GM18858 (cell line): ENCODE data around the gene AKT2.

Experiments
- ATAC-seq: cut with Tn5 transposase; IDR thresholded peaks from one replicate; pipeline ENCODE4 v1.9.1; 2021; ENCODE audit not compliant: unreplicated experiment

AKT2 gene

DNA sequence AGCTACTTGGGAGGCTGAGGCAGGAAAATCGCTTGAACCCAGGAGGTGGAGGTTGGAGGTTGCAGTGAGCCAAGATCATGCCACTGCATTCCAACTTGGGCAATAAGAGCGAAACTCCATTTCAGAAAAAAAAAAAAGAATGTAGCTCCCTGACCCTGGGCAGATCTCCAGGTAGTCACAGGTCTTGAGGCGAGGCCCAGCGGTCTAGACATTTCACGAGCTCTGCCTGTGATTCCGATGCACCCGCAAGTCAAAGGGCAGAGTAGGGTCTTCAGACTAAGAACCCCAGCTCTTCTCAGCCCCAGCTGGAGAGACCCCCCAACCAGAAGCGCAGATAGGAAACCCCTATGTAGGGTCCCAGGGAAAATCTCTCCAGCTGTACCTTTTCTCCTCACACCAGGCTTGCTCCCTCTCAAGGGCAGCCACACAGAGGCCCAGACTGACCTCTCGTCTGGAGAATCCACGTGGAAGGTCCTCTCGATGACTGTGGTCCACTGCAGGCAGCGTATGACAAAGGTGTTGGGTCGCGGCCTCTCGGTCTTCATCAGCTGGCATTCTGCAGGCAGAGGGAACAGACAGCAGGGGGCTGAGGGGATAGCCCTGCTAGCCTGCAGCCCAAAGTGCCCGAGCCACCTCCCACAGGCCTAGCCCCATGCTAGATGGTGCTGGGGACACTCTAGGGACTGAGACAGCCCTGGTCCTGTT is 30.3 kb downstream of the AKT2 start:
- no peak for ATAC-seq

GRCh38 chr19:40253611-40254092 is 31.5 kb downstream of the AKT2 start:
- ATAC-seq: no peak

GRCh38 chr19:40252395-40252794 is 32.8 kb downstream of the AKT2 start:
- ATAC-seq: no peak

DNA sequence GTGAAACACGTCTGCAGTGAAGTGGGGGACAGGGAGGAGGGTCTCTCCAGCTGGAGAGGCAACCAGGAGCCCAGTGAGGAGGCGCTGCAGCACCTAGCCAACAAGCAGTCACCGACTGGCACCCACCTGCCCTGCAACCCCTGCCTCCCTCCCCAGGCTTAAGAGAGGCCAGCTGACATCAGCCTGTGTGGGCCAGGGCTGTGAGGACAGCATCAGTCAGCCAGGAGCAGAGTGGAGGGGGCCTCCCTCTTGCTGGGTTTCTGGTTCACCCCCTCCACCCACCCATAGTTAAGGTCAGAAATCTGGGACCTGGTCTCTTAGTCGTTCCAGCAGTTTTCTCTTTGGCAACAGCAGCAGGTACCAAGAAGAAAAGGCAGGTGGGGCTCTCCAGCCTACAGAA is 33.2 kb downstream of the AKT2 start:
- no peak for ATAC-seq

- no peak for ATAC-seq
These were observed 33.9 kb downstream of the AKT2 start for GRCh38 chr19:40251244-40251643.

- ATAC-seq: no peak
These were observed 35.4 kb downstream of the AKT2 start for GRCh38 chr19:40249781-40250180.

DNA sequence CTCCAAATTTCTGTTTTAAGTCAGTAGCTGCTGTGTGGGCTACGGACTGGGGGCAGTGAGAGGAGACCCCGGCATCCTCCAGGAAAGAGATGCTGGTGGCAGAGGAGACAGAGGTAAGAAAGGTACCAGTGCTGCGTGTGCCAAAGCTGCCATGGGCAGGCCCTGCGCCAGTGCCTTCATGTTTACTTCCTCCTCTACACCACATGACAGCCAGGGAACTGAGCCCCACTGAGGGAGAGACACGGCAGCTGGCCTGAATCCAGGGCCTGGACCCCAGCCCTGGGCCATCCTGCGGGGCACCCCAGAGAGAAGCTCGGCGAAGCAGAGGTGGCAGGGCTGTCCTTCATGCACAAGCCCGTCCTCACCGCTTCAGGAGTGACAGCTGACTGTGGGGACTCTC is 35.9 kb downstream of the AKT2 start:
- ATAC-seq: no peak

- no peak for ATAC-seq
These were observed 37.3 kb downstream of the AKT2 start for GRCh38 chr19:40247735-40248262.

- ATAC-seq: no peak
These were observed 38.0 kb downstream of the AKT2 start for GRCh38 chr19:40247178-40247577.

DNA sequence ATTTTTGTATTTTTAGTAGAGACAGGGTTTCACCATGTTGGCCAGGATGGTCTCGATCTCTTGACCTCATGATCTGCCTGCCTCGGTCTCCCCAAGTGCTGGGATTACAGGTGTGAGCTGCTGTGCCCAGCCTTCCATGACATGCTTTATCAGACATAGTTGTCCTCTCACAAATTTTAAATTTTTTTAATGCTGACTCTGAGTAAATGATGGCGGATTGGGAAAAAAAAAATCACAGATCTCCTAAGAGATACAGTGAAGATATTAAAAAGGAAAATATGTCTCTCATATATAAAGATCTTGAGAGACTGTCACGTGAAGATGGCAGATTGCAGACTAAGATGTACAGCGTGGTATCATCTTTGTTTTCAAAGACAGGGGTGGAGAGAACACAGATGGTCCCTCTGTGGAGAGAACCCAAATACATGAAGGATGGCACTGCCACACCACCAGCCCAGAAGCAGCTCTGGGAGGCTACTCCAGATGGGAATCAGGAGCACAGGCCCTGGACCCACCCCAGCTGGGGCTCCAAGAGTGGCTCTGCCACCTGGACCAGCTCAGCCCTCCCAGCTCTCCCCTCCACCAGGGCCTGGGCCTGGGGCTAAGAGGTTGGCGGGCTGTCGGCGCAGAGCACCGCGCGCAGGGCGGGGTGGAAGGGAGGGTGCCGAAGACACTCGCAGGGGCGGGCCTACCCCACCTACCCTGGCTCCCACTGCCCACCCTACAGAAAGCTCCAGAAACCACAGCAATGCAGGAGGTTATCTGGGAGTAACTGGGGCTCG is 38.7 kb downstream of the AKT2 start:
- ATAC-seq: no peak

GRCh38 chr19:40245506-40246128 is 39.5 kb downstream of the AKT2 start:
- no peak for ATAC-seq

DNA sequence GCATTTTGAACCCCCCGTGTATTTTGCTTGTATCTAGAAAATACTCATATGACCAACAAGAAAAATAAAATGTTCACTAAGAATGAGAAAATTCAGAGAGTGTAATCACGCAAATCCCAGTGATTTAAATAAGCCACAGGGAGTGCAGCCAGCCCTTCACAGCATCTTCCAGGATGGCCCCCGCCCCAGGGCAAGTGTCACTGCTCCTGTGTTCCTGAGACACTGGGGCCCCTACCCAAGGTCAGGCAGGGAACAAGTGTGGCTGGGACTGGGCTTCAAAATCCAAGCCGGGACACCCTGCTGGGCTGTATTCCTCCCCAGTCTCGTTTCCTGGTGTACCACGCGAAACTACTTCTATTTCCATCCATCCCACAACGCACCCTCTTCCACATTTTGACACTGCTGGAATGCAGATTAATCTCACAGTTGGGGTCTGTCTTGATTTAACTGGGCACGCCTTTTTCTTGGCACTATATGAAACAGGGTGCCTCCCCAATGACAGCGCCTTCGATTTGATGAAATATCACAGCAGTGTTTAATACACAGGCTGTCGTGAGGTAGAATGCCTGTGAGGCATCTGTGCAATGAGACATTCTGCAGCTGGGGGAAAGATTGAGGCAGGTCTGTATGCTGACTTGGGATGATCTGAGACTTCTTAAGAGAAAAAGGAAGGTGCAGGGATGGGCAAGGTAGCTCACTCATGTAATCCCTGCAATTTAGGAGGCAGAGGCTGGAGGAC is 40.4 kb downstream of the AKT2 start:
- no peak for ATAC-seq

DNA sequence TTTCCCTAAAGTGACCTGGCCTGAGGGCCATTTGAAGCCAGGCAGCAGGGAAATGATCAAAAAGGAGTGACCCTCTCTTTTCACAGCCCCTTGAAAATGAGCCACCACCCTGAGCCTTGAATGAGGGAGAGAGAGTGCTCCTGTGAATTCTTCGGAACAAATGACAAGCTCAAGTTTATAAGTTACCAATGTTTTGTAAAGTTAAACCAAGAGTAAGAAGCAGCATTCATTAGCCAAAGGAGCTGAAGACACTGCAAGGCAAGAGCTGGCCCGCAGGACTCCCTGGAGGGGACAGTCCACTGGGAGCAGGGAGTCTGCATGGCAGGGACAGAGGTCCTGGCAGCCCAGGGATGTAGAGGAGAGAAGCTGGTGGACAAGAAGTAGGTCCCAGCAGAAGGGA is 42.0 kb downstream of the AKT2 start:
- no peak for ATAC-seq

GRCh38 chr19:40242480-40242879 is 42.7 kb downstream of the AKT2 start:
- no peak for ATAC-seq

GRCh38 chr19:40241809-40242384 is 43.2 kb downstream of the AKT2 start:
- no peak for ATAC-seq

DNA sequence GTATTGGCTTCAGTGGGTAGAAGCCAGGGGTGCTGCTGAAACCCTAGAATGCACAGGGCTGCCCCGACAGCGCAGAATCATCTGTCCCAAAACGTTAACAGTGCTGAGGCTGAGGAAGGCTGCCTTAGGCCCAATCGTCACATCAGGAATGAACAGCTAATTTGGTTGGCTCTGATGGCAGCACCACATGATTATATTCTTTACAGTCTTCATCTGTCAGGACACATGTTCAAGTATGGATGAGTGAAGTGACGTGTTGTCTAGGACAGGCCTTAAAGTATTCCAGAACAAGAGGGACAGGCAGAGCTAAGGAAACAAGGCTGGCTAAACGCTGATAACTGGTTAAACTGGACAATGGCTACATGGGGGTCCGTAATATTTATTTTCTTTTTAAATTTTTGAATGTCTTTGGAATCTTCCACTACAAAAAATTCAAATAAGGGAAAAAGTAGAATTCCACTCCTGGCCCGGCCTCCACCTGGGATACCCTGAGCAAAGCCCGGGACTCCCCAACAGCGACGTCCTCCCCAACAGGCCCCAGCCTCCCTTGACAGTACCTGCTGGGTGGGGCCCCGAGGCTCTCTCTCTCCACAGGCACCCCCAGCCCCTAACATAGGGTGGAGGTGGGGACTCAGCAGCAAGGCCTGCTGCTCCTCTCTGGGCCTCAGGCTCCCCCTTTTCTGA is 43.9 kb downstream of the AKT2 start:
- ATAC-seq: no peak

DNA sequence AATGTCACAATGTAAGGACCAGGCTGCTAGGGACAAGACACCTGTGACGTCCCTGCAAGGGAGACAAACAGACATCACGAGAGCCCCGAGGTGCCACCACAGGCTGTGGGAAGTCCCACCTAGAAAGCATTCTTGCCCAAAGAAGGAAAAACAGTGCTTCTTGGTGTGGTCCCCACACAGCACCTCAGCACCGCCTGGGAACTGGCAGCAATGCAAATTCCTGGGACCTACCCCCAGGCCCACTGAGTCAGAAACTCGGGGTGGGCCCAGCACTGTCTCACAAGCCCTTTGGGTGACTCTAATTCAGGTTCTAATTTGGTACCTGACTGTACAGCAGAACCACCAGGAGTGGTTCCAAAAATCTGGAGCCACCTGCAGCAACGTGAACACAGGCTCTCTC is 44.8 kb downstream of the AKT2 start:
- ATAC-seq: no peak

DNA sequence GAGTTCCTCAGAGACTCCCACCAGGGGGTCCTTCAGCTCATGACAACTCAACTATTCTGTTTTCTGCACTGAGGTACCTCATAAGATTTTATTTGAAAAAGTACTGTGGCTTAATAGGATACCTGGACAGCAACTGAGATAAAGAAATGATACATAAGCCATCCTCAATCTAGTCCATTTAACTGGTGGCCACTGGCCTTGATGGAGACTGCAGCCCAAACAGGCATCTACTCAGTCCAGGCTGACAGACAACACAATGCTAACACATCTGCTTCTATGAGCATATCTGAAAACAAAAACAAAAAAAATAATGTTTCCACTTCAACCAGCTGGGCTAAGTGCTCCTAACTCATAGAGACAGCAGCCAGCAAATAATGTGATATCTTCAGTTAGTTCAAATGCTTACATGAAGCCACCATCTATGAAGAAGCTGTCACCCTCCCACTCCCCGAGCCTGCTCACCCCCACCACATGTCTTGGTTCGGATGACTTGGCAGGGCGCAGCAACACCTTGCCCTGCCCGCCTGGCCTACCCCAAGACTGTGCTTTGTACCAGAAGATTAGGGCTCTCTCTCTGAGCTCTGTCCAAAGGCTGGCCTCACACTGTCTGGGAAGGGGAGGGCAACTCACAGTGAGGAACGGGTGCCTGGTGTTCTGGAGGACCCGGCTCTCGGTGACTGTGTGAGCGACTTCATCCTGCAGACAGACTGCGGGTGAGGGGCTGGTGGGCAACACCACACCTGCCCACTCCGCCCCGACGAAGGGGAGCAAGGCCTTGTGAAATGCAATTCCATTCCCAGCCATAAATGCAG is 45.5 kb downstream of the AKT2 start:
- ATAC-seq: no peak

DNA sequence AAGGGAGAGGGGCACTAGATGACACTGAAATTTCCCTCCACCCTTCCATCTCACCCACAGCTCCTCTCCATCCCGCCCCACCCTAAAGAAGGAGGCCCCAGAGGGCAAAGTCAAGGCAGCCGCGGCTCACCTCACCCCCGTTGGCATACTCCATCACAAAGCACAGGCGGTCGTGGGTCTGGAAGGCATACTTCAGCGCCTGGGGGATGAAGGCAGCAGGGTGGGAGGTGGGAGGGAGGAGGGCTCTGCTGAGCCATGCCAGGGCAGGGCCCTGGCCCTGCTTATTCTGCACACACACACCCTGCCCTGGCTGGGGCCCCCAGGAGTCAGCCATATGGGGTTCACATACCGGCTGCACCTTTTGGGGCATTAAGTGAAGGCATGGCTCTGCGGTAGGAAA is 46.4 kb downstream of the AKT2 start:
- ATAC-seq: no peak
